Spleen (tissue), 7 donors: Measurements from ENCODE around the gene KIAA0753.

ENCODE experiments used
- POLR2A ChIP-seq, 3 donors: fragments of 450-650 bp; IDR thresholded peaks; one replicate each; pipeline ENCODE4 v1.5.1; 2017; ENCODE audit warnings: antibody characterized with exemption in 3 of 3, mild to moderate bottlenecking in 1 of 3
- POLR2AphosphoS5 ChIP-seq, 3 donors: sonication (generic); formaldehyde crosslinking; IDR thresholded peaks; one replicate each; pipeline ENCODE4 v1.5.1; 2017; ENCODE audit warnings: antibody characterized with exemption in 3 of 3
- TF ChIP-seq, protein P1 (sequence below), 11 experiments: fragments of 200-600 bp in 7 of 11; fragments of 450-650 bp in 4 of 11; sonication (generic) in 4 of 11; IDR thresholded peaks in 8 of 11; conservative IDR thresholded peaks in 3 of 11; 1 replicate in 7 of 11; 2 replicates in 4 of 11; pipeline versions ENCODE4 v1.4.0 to v1.8.0; 2016 to 2021; ENCODE audit warnings: antibody characterized with exemption in 11 of 11, inconsistent platforms in 4 of 11, mild to moderate bottlenecking in 1 of 11
- donor health status: DM: no; HTN: no; CAD: no; lungs with moderate emphysema.
- donor health status: DM: no; HTN: no; CAD: no.
- donor health status: DM: no; HTN: no; CAD: no.

DNA sequence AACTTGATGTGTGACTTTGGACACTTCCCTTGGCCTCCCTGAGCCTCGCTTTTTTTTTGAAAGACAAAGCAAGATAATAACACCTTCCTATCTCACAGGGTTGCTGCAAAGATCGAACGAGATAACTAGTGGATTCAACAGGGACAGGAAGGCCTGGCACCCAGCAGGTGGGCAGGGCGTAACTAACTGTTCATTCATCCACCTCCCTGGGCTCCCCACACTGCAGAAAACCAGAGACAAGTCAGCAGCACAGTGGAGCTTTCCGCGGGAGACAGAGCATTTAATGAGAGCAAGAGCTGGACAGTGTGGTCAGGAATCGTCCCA is 43.9 kb upstream of the KIAA0753 start:
- TF ChIP-seq, protein P1, sequence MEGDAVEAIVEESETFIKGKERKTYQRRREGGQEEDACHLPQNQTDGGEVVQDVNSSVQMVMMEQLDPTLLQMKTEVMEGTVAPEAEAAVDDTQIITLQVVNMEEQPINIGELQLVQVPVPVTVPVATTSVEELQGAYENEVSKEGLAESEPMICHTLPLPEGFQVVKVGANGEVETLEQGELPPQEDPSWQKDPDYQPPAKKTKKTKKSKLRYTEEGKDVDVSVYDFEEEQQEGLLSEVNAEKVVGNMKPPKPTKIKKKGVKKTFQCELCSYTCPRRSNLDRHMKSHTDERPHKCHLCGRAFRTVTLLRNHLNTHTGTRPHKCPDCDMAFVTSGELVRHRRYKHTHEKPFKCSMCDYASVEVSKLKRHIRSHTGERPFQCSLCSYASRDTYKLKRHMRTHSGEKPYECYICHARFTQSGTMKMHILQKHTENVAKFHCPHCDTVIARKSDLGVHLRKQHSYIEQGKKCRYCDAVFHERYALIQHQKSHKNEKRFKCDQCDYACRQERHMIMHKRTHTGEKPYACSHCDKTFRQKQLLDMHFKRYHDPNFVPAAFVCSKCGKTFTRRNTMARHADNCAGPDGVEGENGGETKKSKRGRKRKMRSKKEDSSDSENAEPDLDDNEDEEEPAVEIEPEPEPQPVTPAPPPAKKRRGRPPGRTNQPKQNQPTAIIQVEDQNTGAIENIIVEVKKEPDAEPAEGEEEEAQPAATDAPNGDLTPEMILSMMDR (IDR thresholded peaks at IDR 0.05 in 8 of 11, conservative IDR thresholded peaks at IDR 0.05 in 3 of 11) = no peak
- no peak for TF ChIP-seq POLR2A (IDR thresholded peaks at IDR 0.05)
- TF ChIP-seq POLR2AphosphoS5 (IDR thresholded peaks at IDR 0.05) = no peak
